ENCODE results near the gene FGR.
A peak's percentile ranks its signal among the peaks of the same experiment; 100 is the strongest.

Gene FGR

DNA sequence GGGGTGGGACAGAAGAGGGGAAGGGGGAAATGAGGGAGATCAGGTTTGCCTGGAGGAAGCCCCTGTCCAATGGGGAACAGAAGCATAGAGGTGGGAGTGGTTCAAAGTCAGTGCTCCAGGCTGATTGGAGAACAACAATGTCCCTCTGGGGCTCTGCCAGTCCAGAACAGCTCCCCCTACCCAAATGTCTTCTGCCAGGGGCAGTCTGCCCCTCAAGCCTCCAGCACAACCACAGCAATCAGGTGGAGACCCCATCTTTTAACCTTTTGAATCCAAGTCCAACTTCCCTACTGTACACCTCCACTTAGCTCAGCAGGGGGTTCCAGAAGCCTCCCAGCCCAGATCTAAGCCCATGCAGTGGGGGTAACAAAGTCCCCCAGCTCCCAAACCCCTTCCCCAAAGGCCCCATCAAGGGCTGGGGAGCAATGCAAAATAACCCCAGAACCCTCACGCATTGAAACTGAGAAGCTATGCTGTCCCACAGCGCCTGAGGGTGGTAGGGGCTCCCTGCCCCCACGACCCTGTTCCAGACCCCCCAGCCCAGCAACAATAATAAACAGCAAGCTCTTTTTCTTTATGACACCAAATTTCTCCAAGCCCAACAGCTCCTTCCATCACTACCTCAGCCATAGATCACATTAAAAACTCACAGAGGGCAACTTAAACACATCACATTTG lies 34.3 kb downstream of the FGR start:
- DNase-seq (ENCODE audit: low spot score) = peak; percentile 44

DNA sequence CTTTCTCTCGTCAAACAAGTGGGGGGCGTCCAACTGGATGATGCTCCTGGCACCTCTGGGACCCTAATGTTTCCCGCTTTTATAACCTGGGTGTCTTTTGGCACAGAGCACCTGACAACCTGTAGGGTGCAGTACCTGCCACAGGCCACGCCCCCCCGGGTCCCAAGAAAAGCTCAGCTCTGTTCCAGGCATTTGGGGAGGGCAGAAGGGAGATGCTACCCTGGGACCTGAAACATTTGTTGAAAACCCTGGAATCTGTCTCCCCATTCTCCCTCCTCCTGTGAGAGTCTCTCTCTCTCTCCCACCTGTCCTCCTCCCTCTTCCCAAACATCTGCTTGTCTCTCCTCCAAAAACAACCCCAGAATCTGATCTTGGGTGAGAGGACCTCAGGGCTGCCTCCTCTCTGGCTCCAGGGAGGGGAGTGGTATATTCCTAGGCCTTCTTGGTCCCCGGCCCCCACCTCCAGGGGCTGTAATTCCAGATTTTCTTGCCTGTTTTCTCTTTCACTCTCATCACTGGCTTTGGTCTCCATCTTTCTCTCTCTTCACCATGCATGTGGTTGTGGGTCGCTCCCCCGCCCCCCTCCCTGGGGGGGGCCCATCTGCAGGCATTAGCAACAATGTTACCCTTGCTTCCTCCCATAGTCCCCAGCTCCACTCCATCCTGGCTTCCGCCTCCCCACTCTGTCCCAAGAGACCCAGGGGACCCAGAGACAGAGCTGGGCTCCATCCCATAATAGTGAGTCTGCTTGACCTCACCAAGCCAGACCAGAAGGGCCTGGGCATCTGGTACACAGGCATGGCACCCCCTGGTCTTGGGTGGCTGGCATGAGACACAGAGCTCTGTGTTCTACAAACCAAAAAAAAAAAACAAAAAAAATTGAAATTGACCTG lies 35.1 kb downstream of the FGR start:
- DNase-seq (ENCODE audit: low spot score) = no peak

GRCh38 chr1:27598902-27599528 lies 36.0 kb downstream of the FGR start:
- DNase-seq (ENCODE audit: low spot score) = peak; percentile 75

- DNase-seq (ENCODE audit: low spot score) = no peak
Measured at GRCh38 chr1:27598295-27598687, 36.7 kb downstream of the FGR start.

DNA sequence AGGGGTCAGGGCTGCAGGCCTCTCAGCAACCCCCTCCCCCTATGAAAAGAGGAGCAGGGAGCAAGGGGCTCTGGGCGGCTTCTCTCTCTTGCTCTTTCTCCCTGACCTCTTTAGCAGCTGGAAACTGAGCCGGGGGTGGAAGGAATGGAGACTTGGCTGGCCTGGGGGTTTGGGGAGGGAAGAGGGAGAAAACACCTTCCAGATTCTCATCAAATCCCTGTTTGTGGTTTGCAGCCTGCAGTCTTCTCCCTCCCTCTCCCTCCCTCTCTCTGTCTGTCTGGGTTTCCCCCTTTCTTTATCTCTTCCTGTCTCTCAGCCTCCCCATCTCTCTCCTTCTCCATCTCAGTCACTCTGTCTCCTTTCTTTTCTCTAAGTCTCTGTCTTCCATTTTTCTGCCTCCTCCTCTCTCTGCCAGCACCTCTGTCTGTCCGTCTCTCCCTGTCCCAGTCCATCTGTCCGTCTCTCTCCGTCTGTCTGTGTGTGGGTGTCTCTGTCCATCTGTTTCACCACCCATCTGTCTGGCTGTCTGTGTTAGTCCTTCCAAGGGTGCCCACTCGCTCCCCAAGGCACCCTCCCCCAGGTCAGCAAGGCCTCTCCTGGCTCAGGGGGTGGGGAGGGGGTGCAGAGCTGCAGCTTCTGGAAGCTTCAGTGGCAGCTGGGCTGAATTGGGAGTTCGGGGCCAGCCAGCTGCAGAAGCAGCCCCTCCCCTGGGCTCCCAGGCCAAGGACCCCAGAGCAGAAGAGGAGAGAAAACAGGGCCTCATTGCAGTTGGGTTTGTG lies 37.3 kb downstream of the FGR start:
- DNase-seq (ENCODE audit: low spot score) = no peak

DNA sequence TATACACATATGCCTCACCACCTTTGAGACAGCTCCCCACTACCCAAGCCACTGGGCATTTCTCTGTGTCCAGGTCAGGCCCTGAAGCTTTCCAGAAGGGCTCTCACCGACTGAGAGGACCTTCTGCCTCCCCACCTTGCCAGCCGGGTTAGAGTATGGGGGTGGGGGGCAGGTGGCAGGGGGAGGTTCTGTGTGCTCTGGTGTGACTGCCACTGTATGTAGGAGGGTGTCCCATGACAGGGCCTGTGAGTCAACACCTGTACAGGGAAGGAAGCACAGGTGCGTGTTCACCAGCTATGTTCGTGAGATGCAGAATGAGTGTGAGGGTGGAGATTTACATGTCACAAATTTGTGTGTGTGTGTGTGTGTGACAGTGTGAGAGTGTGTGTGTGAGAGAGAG lies 38.0 kb downstream of the FGR start:
- no peak for DNase-seq (ENCODE audit: low spot score)

GRCh38 chr1:27596261-27596660 lies 38.7 kb downstream of the FGR start:
- DNase-seq (ENCODE audit: low spot score) = no peak

GRCh38 chr1:27595597-27595996 lies 39.4 kb downstream of the FGR start:
- no peak for DNase-seq (ENCODE audit: low spot score)

GRCh38 chr1:27594564-27595510 lies 40.1 kb downstream of the FGR start:
- DNase-seq (ENCODE audit: low spot score) = no peak

DNA sequence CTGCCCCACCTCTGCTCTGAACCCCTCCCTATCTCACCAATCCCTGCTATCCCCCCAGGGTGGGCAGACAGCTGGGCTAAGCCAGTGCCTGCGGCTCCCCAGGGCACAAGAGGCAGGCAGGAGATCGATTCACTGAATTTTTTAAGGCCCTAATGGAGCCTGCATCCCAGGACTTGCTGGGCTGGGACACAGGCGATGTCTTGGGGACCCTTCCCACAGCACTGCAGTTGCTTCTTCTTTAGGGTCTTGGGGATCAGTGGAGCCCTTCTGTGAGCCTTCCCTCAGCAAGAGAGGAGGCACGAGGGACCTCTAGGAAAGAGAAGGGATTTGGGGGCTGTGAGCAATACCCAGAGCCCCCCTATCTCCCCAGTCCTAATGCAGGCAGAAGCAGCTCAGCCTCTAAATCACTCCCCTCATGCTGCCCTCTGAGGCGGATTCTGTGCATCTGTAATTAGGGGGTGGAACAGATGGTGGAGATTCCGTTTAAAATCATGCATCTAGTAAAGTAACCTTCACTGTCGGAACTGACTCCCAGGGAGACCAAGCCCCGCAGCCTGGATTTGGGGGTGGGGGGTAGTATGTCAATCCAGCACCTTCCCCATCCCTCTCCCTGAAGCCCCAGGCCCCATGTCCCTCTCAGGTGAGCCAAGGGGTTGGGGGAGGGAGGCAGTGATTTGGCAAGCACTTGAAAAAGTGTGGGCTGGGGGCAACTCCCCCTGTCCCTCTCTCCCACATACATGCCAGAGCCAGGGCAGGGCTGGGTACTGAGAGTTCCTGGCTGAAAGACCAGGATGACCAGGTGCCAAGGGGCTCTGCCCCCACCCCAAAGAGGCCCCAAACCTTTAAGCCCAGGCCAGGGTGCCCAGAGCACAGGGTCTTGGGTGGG lies 41.1 kb downstream of the FGR start:
- DNase-seq (ENCODE audit: low spot score) = no peak

DNA sequence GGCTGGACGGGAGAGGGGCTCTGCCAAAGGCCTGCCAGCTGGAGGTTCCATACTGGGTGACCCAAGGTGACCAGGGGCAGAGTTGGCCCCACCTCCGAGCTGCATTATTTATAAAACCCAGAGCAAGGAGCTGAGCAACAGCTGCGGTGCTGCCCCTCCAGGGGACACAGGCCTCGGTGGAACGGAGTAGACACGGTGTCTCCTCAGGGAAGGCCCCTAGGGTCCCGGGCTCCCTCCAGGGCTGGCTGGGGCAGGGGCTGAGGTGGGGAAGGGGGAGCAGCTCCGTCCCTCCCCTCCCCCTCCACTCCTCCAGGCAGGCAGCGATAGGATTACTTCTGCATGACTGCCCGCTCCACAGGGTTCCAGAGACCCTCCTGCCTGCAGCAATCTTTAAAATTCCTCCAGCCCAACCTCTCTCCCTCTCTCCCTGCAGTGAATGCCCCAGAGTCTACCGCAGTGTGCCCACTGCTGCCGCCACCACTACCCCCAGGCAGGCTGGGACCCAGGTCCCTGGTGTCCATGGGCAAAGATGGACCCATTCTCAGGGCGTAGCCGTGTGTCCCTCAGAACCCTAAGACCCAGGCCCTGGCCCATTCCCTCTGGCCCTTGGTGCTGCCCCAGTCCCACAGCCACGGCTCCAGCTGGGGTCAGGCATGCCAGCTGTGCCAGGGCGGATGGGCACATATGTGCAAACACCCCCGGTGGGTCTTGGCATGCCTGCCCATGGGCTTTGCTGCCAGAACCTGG lies 41.9 kb downstream of the FGR start:
- DNase-seq (ENCODE audit: low spot score) = no peak

DNA sequence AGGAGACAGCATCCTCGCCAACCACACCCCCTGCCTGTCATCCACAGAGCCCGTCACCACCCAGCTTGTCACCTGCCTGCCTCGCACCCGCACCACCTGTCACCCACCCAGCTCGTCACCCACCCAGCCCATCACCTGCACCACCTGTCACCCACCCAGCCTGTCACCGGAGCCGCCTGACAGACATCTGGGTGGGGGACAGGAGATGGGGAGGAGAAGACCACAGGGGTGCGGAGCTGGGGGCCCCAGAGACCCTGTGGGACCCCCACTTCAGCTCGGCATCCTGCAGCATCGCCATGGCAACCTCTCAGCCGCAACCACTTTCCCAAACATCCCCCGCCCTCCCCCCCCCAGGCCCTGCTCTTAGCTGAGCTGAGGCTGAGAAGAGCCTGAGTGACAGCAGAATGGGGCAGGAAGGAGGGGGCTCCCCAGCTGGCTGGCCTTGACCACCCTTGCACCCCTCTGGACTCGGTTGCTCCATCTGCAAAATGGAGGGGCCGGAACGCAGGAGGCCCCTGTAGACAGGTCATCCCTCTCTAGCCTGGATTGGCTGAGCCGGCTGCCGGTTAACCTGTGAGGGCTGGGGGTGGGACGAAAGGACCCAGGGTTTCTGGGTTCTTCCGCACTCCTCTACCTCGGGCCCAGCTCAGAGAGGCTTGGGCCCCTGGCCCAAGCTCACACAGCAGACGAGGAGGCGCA lies 42.6 kb downstream of the FGR start:
- no peak for DNase-seq (ENCODE audit: low spot score)

DNA sequence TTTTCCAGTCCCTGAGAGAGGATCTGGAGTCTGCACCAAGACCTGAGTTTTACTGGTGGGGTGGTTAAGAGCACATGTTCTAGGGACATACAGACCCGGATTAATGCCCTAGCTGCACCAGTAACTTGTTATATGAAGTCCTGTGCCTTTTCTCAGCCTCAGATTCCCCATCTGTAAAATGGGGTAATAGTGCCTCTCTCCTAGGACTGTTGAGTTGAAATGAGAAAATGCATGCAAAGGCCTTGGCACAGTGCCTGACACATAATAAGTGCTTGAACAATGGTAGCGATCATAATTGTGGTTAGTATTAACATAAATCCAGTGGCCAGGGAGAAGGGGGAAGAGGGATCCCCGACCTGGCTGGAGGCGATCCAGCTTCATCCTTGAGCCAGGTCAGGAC lies 43.4 kb downstream of the FGR start:
- DNase-seq (ENCODE audit: low spot score) = no peak

- no peak for DNase-seq (ENCODE audit: low spot score)
Measured at GRCh38 chr1:27590917-27591508, 44.0 kb downstream of the FGR start.

GRCh38 chr1:27589841-27590426 lies 45.1 kb downstream of the FGR start:
- no peak for DNase-seq (ENCODE audit: low spot score)

DNA sequence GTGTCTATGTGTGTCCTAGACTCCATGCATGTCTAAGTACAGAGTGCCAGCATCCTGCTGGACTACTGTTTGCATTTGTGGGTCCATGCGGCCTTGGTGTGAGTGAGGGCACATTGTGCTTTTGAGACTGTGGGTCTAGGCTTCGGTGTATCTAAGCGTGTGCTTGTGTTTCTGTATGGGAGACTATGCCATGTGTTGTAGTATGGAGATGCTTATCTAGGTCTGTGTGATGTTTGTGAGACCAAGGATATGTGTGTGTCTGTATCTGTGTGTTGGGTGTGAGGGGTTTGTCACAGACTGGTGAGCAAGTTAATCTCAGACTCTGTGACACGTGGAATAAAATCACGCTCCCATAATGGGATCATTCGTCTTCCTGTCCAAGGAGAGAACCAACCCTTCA lies 45.5 kb downstream of the FGR start:
- no peak for DNase-seq (ENCODE audit: low spot score)

- no peak for DNase-seq (ENCODE audit: low spot score)
Measured at GRCh38 chr1:27588256-27589232, 46.4 kb downstream of the FGR start.
